ENCODE data around the gene OSBPL10.

DNA sequence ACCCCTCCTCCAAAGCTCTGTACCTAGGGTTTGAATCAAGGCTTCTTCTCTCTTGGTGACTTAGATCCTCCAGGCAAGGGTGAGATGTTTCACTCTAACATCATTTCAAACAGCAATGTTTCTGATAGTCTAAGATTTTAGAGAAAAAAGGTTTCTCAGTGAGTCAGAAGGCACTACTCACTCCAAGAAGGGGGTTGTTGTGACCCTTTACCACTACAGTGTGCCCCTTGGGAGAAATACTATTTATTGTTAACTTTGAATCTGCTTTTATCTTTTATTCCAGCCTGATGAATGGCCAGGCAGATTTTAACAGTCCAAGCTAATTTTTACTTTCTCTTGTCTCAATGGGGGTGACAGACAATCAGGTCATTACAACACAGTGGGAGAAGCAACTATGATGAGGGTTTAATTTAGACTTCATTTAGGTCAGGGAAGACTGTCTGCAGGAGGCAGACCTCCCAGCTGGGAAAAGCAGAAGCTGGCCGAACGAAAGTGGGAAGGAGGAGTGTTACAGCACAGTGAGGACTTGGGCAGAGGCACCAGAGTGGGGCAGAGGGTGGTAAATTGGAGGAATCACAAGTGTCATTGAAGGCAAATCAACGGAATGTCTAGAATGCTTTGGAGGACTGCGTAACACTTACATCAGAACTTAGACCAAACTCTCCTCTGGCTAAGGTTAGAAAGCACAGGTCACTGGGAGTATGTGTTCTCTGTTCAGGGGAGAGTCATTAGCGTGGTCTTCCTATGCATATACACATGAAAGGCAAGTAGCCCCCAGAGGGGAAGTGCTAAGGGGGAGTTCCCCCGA lies 21.7 kb upstream of the OSBPL10 start:
- TF ChIP-seq, protein P1, sequence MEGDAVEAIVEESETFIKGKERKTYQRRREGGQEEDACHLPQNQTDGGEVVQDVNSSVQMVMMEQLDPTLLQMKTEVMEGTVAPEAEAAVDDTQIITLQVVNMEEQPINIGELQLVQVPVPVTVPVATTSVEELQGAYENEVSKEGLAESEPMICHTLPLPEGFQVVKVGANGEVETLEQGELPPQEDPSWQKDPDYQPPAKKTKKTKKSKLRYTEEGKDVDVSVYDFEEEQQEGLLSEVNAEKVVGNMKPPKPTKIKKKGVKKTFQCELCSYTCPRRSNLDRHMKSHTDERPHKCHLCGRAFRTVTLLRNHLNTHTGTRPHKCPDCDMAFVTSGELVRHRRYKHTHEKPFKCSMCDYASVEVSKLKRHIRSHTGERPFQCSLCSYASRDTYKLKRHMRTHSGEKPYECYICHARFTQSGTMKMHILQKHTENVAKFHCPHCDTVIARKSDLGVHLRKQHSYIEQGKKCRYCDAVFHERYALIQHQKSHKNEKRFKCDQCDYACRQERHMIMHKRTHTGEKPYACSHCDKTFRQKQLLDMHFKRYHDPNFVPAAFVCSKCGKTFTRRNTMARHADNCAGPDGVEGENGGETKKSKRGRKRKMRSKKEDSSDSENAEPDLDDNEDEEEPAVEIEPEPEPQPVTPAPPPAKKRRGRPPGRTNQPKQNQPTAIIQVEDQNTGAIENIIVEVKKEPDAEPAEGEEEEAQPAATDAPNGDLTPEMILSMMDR (IDR thresholded peaks at IDR 0.05): no peak
- no peak for TF ChIP-seq RCOR1 (IDR thresholded peaks at IDR 0.05; ENCODE audit: low read depth, low read length)
- TF ChIP-seq JUN (IDR thresholded peaks at IDR 0.05): no peak
- TF ChIP-seq, protein P2, sequence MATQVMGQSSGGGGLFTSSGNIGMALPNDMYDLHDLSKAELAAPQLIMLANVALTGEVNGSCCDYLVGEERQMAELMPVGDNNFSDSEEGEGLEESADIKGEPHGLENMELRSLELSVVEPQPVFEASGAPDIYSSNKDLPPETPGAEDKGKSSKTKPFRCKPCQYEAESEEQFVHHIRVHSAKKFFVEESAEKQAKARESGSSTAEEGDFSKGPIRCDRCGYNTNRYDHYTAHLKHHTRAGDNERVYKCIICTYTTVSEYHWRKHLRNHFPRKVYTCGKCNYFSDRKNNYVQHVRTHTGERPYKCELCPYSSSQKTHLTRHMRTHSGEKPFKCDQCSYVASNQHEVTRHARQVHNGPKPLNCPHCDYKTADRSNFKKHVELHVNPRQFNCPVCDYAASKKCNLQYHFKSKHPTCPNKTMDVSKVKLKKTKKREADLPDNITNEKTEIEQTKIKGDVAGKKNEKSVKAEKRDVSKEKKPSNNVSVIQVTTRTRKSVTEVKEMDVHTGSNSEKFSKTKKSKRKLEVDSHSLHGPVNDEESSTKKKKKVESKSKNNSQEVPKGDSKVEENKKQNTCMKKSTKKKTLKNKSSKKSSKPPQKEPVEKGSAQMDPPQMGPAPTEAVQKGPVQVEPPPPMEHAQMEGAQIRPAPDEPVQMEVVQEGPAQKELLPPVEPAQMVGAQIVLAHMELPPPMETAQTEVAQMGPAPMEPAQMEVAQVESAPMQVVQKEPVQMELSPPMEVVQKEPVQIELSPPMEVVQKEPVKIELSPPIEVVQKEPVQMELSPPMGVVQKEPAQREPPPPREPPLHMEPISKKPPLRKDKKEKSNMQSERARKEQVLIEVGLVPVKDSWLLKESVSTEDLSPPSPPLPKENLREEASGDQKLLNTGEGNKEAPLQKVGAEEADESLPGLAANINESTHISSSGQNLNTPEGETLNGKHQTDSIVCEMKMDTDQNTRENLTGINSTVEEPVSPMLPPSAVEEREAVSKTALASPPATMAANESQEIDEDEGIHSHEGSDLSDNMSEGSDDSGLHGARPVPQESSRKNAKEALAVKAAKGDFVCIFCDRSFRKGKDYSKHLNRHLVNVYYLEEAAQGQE (IDR thresholded peaks at IDR 0.05): no peak
- no peak for TF ChIP-seq MAZ (IDR thresholded peaks at IDR 0.05; ENCODE audit: borderline replicate concordance, low read depth, low read length)
- TF ChIP-seq, protein P3, sequence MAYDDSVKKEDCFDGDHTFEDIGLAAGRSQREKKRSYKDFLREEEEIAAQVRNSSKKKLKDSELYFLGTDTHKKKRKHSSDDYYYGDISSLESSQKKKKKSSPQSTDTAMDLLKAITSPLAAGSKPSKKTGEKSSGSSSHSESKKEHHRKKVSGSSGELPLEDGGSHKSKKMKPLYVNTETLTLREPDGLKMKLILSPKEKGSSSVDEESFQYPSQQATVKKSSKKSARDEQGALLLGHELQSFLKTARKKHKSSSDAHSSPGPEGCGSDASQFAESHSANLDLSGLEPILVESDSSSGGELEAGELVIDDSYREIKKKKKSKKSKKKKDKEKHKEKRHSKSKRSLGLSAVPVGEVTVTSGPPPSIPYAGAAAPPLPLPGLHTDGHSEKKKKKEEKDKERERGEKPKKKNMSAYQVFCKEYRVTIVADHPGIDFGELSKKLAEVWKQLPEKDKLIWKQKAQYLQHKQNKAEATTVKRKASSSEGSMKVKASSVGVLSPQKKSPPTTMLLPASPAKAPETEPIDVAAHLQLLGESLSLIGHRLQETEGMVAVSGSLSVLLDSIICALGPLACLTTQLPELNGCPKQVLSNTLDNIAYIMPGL (CRISPR knock-in tag; IDR thresholded peaks at IDR 0.05; ENCODE audit: borderline replicate concordance): no peak
- TF ChIP-seq POLR2A (IDR thresholded peaks at IDR 0.05; ENCODE audit: low read length): no peak
- TF ChIP-seq RFX5 (IDR thresholded peaks at IDR 0.05): no peak
- TF ChIP-seq, protein P4, sequence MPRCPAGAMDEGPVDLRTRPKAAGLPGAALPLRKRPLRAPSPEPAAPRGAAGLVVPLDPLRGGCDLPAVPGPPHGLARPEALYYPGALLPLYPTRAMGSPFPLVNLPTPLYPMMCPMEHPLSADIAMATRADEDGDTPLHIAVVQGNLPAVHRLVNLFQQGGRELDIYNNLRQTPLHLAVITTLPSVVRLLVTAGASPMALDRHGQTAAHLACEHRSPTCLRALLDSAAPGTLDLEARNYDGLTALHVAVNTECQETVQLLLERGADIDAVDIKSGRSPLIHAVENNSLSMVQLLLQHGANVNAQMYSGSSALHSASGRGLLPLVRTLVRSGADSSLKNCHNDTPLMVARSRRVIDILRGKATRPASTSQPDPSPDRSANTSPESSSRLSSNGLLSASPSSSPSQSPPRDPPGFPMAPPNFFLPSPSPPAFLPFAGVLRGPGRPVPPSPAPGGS (IDR thresholded peaks at IDR 0.05): no peak

Data from A549 (cell line).